GM19438 (cell line): ENCODE measurements around the gene ESYT3.
A peak's percentile ranks its signal among the peaks of the same experiment; 100 is the strongest.

ENCODE experiments used
- ATAC-seq: cut with Tn5 transposase; IDR thresholded peaks from one replicate; pipeline ENCODE4 v1.9.1; 2021; ENCODE audit warnings: low read depth; ENCODE audit not compliant: unreplicated experiment

Gene ESYT3, protein sequence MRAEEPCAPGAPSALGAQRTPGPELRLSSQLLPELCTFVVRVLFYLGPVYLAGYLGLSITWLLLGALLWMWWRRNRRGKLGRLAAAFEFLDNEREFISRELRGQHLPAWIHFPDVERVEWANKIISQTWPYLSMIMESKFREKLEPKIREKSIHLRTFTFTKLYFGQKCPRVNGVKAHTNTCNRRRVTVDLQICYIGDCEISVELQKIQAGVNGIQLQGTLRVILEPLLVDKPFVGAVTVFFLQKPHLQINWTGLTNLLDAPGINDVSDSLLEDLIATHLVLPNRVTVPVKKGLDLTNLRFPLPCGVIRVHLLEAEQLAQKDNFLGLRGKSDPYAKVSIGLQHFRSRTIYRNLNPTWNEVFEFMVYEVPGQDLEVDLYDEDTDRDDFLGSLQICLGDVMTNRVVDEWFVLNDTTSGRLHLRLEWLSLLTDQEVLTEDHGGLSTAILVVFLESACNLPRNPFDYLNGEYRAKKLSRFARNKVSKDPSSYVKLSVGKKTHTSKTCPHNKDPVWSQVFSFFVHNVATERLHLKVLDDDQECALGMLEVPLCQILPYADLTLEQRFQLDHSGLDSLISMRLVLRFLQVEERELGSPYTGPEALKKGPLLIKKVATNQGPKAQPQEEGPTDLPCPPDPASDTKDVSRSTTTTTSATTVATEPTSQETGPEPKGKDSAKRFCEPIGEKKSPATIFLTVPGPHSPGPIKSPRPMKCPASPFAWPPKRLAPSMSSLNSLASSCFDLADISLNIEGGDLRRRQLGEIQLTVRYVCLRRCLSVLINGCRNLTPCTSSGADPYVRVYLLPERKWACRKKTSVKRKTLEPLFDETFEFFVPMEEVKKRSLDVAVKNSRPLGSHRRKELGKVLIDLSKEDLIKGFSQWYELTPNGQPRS

DNA sequence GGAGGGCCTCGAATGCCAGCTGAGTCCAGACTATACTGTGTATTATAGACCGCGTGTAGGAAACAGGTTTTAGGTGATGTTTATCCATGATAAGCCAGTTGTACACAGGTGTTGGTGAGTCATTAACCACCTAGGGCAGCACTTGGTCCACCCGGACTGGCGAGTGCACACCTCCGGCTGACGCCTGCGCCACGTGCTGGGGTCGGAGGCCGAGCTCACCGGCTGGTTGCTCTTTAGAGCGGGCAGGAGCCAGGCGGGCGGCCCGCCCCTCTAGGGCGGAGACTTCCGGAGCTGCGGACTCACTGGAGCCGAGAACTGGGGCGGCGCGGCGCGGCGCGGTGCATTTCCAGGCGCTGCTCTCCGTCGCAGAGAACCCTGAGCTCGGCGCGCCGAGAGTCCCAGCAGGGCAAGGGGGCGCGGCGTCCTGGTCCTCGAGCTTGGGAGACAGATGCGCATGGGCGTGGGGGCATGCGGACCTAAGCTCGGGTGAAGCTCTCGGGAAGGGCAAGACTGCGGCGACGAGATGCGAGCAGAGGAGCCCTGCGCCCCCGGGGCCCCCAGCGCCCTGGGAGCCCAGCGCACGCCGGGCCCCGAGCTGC, at the start of gene ESYT3:
TSS of gene ESYT3 (plus strand) at position 341 of the 599 bp plus-strand sequence. CDS start at position 524, 183 bp downstream.
- peak; percentile 58 for ATAC-seq

DNA sequence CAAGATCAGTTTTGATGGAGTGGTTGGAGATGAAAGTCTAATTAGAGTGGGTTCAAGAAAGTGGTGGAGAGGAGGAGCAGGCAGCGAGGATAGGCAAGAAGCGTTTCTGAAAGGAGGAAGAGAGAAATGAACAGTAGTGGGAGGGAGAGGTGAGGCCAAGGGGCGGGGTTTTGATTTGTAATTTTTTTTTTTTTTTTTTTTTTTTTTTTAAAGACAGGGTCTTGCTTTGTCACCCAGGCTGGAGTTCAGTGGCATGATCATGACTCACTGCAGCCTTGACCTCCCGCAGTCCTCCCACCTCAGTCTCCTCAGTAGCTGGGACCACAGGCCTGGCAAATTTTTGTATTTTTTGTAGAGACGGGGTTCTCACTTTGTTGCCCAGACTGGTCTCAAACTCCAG, 49.4 kb upstream of the ESYT3 start:
- no peak for ATAC-seq

DNA sequence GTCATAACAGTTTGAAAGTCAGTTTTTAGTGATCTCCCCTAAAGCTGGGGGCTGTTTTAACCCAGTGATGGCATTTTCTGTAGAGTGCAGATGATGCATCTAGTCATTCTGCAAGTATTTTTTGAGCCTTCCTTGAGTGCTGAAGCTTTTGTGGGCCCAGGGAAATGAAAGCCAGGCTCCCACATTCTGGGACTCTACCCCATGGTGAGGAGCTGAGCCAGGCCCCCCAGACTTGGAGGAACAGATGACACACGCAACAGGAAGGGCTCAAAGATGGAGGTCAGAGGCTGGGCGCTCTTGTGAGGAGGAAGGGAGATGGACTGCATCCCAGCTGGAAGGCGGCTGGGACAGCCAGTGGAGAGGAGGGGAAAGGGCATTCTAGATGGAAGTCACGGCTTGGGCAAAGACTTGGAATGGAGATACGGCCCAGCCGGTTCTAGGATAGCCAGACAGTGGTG, 45.2 kb upstream of the ESYT3 start:
- no peak for ATAC-seq

DNA sequence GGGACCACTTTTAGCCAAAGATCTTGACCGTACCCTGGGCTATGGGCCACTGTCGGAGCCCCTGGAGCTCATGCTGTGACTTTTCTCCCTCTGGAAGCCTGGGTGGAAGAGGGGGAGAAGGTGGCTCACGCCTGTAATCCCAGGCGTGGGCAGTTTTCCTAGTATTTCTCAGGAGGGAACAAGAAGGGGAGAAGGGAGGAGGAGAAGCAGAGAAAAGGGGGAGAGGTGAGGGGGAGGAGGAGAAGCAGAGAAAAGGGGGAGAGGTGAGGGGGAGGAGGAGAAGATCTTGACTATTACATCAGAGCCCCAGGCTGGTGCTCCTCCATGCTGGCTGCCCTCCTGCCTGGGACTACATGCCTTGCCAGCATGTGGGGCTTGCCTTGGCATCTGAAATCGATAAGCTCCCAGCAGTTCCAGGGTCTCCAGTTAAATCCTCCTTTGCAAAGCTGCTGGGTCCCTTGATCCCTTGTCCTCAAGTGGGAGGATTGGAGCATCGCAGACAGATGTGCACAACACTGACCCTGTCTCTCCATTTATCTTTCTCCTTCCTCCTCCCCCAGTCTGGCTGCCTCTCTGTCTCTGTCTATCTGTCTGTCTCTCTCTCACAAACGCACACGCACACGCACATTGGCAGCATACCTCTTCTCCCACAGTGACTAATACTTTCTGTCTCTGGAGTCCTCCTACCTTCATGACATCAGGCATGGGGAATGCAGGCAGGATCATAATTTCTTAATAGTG, 44.4 kb upstream of the ESYT3 start:
- ATAC-seq, result no peak

DNA sequence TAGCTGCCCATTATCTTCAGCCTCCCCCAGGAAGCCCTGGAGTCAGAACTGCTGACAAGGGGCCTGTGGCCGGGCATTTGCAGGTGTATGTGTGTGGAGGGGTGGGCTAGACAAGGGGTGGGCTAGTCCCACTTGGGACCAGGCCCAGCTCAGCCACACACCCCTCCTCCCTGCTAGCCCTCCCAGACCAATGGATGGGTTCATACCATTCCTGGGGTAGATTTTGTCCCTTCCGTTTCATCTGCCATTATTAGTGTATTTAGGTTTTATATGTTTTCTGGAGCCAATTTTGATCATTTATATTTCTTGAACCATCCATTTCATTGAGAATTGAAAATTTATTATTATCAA, 43.9 kb upstream of the ESYT3 start:
- ATAC-seq, result no peak

DNA sequence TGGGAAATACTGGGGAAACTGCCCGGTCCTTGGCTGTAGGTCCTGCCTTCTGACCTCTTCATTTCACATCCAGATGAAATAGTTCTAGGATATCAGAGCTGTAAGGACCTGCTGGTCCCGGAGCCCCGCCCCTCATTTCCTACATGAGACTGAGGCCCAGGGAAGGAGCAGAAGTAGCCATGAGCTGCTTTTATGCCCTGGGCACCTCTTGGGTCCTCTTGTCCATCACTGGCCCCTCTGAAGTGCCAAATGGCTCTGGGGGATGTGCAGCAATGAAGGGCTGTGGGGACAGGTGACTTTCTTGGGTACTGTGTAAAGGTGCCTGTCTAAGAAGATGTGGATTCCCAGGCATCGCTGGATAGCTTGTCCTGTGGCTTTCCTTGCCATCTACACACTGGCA, 40.3 kb upstream of the ESYT3 start:
- ATAC-seq, result no peak

DNA sequence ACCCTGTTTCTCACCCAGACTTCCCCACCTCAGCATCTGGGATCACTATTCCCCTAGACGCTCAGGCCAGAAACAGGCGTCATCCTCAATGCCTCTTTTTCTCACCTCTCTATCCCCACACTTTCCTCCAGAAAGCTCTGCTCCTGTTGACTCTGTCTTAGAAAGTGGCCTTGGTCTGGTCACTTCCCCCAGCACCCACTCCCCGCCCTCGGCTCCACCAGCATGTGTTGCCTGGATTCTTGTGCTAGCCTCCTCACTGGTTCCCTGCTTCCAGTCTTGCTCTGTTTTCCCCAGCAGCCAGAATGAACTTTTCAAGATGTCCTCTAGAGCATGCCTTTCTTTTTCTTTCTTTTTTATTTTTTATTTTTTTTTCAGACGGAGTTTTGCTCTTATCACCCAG, 39.7 kb upstream of the ESYT3 start:
- ATAC-seq, result no peak

DNA sequence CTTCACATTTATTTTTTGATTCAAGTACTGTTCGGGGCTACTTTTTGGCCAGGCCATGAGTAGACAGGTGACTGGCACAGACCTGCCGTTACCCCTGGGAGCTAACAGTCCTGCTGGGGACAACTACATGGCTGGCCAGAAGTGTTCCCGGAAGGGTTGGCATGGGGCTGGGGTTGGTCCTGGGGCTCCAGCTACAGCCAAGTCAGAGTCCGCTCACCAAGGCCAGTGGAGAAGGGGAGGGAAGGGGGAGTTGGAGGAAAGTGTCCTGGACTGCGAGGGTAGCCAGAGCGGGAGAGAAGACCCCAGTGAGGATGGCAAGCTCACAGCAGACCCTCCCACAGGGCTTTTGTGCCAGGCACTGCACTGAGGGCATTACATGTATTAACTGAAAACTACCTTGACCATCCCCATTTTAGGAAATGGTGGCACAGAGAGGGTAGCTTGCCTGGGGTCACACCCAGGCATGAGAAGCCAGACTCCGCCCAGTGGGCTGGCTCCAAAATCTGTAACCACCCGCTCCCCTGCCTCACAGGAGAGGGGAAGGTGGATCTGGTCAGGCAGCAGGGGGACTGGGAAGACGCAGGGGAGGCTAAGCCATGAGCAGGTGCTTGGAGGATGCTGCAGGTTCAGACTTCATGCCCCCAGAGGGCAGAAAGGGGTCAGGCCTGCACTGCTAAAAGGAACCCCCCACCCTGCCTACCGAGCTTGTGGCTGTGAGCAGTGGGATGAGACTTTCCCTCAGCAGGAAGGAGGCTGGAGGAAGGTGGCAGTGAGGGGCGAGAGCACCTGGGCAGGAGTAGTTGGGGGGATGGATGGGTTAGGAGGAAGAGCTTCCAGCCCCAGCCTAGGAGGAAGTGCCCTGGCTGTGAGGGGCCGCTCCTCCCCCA, 38.3 kb upstream of the ESYT3 start:
- ATAC-seq, result no peak

DNA sequence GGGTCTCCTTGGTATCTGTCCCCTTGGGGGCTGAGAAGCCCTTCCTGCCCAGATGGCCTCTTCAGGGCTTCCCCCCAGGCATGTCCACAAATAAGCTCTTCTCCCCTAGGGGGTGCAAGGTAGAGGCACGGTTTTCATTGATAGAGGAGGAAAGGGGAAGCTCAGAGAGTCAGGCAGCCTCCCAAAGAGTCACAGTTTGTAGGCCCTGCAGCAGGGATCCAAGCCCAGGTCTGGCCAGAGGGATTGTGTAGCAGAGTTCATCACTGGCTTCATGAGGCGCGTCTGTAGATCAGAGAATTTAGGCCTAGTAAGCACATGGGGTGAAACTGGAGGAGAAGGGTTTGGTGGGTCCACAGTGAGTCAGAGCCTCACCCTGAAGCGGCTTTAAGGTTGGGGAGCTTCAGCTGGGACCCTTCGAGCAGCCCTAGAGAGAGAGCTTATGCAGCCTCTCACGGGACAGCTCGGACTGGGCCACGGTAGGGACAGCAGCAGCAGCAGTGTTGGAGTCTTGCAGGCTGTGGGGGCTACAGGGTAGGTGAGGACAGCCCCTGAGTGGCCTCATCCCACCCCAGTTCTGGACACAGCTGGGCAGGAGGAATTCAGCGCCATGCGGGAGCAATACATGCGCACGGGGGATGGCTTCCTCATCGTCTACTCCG, 37.5 kb upstream of the ESYT3 start:
- ATAC-seq, result no peak

DNA sequence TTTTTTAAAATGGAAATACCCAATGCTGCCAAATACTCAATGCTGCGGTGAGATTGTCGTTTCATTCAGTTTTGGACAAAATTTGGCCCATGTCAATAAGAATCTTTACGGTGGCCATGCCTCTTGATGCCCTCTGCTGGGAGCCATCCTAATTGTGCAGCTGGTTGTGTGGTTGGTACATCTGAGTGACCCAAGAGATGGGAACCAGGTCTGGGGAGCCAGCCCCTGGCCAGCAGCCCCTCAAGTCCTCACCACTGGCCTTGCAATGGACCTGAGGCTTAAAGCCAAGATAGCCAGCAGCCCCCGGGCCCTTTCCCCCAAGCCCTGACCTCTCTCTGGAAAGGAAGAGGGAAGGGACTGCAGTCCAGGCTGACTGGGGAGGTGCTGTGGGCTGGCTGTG, 36.4 kb upstream of the ESYT3 start:
- no peak for ATAC-seq

DNA sequence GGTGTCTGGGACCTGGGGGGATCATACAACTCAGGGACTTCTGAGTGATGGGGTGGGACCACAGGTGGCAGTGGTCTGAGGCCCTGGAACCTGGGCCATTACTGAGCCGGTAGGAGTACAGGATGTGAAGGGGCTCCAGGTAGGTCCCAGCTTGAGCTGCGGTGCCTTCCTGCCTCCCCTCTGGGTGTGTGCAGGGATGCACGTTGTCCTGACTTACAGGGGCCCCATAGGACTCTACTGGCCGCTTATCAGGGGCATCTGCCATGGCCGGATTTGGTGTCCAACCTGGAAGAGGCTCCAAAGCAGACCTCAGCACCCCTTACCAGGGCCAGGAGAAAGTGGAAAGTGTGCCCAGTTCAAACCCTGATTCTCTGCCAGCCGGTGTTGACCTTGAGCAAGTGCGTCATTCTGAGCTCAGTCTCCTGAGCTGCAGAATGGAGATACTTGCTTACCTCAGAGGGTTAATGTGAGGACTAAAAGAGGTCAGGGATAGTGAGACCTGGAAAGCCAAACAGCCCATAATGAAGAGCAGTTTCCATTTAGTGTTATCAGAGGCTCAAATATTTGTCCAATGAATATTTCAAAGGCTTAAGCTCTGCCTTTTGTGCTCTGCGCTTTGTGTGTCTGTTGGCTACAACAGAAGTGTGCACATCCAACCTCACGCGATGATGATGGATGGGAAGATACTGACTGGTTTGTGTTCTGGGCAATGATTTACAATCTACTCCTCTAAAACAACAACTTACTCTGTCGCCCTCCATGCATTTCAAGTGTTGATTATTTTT, 35.4 kb upstream of the ESYT3 start:
- no peak for ATAC-seq

DNA sequence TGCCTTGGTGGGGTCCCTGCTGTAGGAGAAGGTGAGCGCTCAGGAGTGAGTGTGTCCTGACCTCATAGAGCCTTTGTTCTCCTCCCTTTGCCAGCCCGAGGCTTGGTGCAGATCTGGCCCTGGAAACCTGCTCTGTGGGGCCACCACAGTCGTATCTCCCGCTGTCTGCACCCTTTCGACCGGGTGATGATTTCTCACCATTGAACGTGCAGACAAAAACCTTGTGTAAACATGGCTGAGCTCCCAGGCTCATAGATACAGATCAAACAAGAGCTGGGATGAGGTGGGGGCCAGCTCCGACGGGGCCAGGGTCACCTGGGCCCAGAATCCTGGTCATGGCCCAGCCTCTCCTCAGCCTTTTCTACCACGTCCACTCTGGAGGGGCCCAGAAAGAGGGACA, 34.6 kb upstream of the ESYT3 start:
- no peak for ATAC-seq

DNA sequence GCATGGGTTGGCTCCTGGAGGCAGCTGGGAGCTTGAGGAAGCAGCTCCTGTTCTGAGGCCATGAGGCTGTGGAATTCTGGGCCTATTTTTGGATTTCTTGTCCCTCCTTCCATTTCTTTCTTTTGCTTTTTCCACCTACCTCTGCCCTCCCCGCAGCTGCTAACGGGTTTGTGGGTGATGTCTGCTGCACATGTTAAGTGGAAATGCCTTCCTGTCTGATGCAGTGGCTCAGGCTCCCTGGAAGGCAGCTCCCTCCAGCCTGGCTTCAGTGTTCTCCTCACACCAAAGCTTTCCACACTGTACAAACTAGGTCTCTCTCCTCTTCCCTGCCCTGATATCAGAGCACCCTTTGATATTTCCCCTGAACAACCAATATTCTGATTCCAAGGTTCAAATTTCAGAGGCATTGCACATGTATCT, 33.8 kb upstream of the ESYT3 start:
- ATAC-seq, result no peak

DNA sequence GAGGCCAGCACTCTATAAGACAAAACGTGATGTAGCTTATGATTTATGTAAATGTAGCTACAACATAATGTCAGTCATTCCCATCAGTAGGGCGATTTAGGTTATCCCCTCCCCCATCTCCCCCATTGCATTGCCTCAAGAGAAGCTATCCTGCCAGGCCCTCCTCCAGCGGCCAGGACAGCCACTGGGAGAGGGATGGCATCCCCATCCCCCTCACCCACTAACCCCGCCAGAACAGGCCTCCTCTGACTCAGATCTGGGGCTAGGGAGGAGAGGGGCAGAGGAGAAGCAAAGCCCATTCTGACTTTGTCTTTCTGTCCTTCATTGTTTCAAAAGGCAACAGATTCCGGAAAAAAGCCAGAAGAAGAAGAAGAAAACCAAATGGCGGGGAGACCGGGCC, 32.6 kb upstream of the ESYT3 start:
- no peak for ATAC-seq

DNA sequence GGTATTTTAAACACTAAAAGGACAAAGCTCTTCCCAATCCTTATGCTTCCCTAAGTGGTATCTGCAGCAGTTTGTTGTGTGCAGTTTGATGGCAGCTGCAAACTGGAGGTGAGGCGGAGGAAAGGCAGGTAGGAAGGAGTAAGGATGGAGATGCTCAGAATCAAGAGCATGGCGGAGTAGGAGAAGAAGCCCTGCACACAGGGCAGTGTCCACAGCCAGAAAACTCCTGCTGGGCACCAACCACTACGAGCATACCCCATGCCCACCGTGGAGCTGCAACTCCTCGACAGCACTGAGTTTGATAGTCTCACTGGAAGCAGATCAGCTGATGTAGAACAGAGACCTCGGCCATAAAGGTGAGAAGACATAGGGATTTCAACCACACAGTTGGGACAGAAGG, 30.3 kb upstream of the ESYT3 start:
- ATAC-seq, result no peak

DNA sequence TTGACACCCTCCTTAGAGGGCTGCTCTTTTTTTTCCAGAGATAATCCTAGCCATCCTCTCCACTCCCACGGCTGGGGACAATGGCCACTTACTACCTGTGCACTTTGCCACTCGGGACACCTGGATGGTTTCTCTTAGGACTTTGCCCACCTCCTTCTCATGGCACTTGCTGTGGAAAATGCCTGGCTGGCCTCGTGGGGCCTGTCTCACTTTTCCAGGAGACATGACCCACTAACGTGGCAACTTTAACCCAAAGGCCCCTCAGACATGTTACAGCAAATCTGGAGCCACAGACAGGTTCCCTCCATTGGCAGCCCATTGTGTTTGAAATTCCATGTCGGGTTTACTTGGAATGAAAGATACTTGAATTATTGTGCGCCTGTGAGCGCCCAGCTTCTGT, 29.4 kb upstream of the ESYT3 start:
- ATAC-seq, result no peak

DNA sequence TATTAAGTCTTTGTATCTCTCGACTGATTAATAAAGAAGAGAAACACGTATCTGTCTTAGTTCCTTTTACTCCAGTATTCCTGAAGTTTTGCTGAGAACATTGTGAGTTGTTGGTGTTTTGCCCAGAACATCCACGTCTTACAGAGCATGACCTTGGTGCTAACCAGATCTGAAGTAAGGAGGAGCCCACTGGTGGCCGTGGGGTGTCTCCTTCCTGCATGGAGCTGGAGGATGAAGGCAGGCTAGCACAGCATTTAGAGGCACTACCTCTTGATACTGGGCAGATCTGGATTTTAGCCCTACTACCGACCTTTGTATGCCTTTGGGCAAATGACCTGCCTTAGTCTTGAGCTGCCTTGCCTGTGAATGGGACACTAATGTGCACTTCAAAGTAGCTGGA, 28.9 kb upstream of the ESYT3 start:
- no peak for ATAC-seq

DNA sequence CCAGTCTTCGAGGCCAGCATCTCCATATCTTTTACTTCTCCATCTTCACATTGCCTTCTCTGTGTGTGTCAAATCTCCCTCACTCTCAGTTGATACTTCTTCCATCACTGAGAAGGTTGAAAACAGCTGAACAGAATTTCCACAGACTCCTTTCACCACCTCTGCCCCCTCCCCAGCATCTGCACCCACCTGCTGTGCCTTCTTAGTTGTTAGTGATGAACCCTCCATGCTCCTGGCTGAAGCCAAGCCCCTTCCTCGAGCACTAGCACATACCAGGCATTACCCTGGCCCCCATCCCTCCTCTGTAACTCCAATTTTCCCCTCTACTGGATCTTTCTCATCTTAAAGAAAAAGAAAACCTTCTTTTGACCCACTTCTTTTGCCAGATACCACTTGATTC, 27.8 kb upstream of the ESYT3 start:
- no peak for ATAC-seq
